ENCODE results near the gene PPP1R1C.

GRCh38 chr2:181949047-181949446 lies 36.6 kb upstream of the PPP1R1C start:
- TF ChIP-seq POLR2A (IDR thresholded peaks at IDR 0.05; ENCODE audit: low read depth, low read length) (no peak), POLR2AphosphoS5 (IDR thresholded peaks at IDR 0.05; ENCODE audit: low read depth, low read length) (no peak), TAF1 (IDR thresholded peaks at IDR 0.05; ENCODE audit: borderline replicate concordance, low read depth, low read length) (no peak)

Data from GM12892 (cell line).